Tibial artery (tissue), 4 donors: ENCODE results near the gene C22orf31.
"Not testable (repeated sequence)": the region's sequence is repeated elsewhere in the genome, so short reads cannot be mapped to it uniquely, and the experiment has no call there.

Experiments
- DNase-seq, 2 donors: peaks; one replicate each; pipeline ENCODE4 v3.0.0-alpha.2; 2019
- H3K27ac ChIP-seq, 2 donors: fragments of 200-600 bp; sonication (generic) in 1 of 2; 1 replicate in 1 of 2; 2 replicates in 1 of 2; pipeline ENCODE4 v1.5.1; 2018 to 2019; ENCODE audit warnings: mild to moderate bottlenecking in 1 of 2
- H3K27me3 ChIP-seq, 2 donors: fragments of 200-600 bp; sonication (generic) in 1 of 2; one replicate each; pipeline versions ENCODE4 v1.5.1 to v1.6.0; 2016 to 2019
- H3K36me3 ChIP-seq, 3 donors: fragments of 200-600 bp; sonication (generic) in 2 of 3; one replicate each; pipeline ENCODE4 v1.5.1; 2016 to 2019; ENCODE audit warnings: mild to moderate bottlenecking in 2 of 3
- H3K4me1 ChIP-seq, 4 donors: fragments of 200-600 bp; sonication (generic) in 2 of 4; 1 replicate in 3 of 4; 2 replicates in 1 of 4; pipeline ENCODE4 v1.5.1; 2016 to 2019
- H3K4me3 ChIP-seq, 2 donors: fragments of 200-600 bp; sonication (generic) in 1 of 2; 1 replicate in 1 of 2; 2 replicates in 1 of 2; pipeline ENCODE4 v1.5.1; 2018 to 2019; ENCODE audit warnings: mild to moderate bottlenecking in 2 of 2
- H3K9me3 ChIP-seq, 3 donors: fragments of 200-600 bp; sonication (generic) in 1 of 3; one replicate each; pipeline ENCODE4 v1.5.1; 2016 to 2019
- CTCF ChIP-seq, 2 experiments: fragments of 200-600 bp in 1 of 2; fragments of 450-650 bp in 1 of 2; IDR thresholded peaks; one replicate each; pipeline ENCODE4 v1.5.1; 2017 to 2019; ENCODE audit warnings: antibody characterized with exemption in 2 of 2, mild to moderate bottlenecking in 1 of 2, moderate library complexity in 1 of 2
- intact Hi-C: fragments of 100-400 bp; cut with DNase I; formaldehyde crosslinking; loops from one replicate; pipeline ENCODE4 v1.15.0; 2023; ENCODE audit warnings: low total_unique reads

The C22orf31 gene

GRCh38 chr22:29088809-29089208 is 27.2 kb upstream of the C22orf31 start:
- no peak for TF ChIP-seq CTCF (IDR thresholded peaks at IDR 0.05)
- Histone ChIP-seq H3K4me3 (no peak overlapping the region), H3K27me3 (no peaks in the 10 kb centered on the region), H3K36me3 (no peaks in the 10 kb centered on the region), H3K4me1 (peaks cover 0 to 5% (median 2%) of the 10 kb centered on the region in 4 donors), H3K27ac (no peak overlapping the region), H3K9me3 (no peaks in the 10 kb centered on the region)
- intact Hi-C loops, result no loop called here
- DNase-seq, result no peak

GRCh38 chr22:29087012-29087411 is 25.4 kb upstream of the C22orf31 start:
- H3K36me3 ChIP-seq, result no peaks in the 10 kb centered on the region
- no peaks in the 10 kb centered on the region for H3K9me3 ChIP-seq
- no peak for DNase-seq
- no peak overlapping the region for H3K27ac ChIP-seq
- no peaks in the 10 kb centered on the region for H3K4me1 ChIP-seq
- TF ChIP-seq CTCF (IDR thresholded peaks at IDR 0.05), result no peak
- no peak overlapping the region for H3K4me3 ChIP-seq
- H3K27me3 ChIP-seq, result no peaks in the 10 kb centered on the region
- intact Hi-C loops, result no loop called here

GRCh38 chr22:29083933-29084591 is 22.4 kb upstream of the C22orf31 start:
- Histone ChIP-seq H3K27me3 (no peaks in the 10 kb centered on the region), H3K9me3 (no peaks in the 10 kb centered on the region), H3K4me3 (no peak overlapping the region), H3K27ac (no peak overlapping the region), H3K36me3 (no peaks in the 10 kb centered on the region), H3K4me1 (no peaks in the 10 kb centered on the region)
- intact Hi-C loops, result no loop called here
- no peak for DNase-seq
- TF ChIP-seq CTCF (IDR thresholded peaks at IDR 0.05), result no peak

GRCh38 chr22:29083576-29083932 is 21.9 kb upstream of the C22orf31 start:
- H3K36me3 ChIP-seq, H3K4me1 ChIP-seq, DNase-seq, H3K27ac ChIP-seq, H3K9me3 ChIP-seq, H3K4me3 ChIP-seq, intact Hi-C loops, H3K27me3 ChIP-seq: not testable (repeated sequence)

- Histone ChIP-seq H3K27ac (no peak overlapping the region), H3K27me3 (no peaks in the 10 kb centered on the region), H3K4me3 (no peak overlapping the region), H3K4me1 (no peaks in the 10 kb centered on the region), H3K9me3 (no peaks in the 10 kb centered on the region), H3K36me3 (no peaks in the 10 kb centered on the region)
- intact Hi-C loops, result no loop called here
- TF ChIP-seq CTCF (IDR thresholded peaks at IDR 0.05), result no peak
- DNase-seq, result no peak
These were observed 21.4 kb upstream of the C22orf31 start for GRCh38 chr22:29082826-29083545.

- H3K9me3 ChIP-seq, result no peaks in the 10 kb centered on the region
- H3K4me3 ChIP-seq, result no peak overlapping the region
- intact Hi-C loops, result no loop called here
- no peak for TF ChIP-seq CTCF (IDR thresholded peaks at IDR 0.05)
- DNase-seq, result no peak
- no peaks in the 10 kb centered on the region for H3K4me1 ChIP-seq
- no peaks in the 10 kb centered on the region for H3K27me3 ChIP-seq
- H3K27ac ChIP-seq, result no peak overlapping the region
- H3K36me3 ChIP-seq, result no peaks in the 10 kb centered on the region
These were observed 20.0 kb upstream of the C22orf31 start for GRCh38 chr22:29081517-29082236.
